ENCODE results near the gene GABRG3. TPM values are rescaled to one million over a fixed set of nuclear protein-coding genes. Genes with fewer than 3 reads are reported as not detected.

Gene GABRG3
- total and polyA plus RNA-seq, 10 of the 15 experiments (the other 5 are each of a cell fraction or from before 2014, with no cell fraction given) = 0.15 TPM; not detected in 9

DNA sequence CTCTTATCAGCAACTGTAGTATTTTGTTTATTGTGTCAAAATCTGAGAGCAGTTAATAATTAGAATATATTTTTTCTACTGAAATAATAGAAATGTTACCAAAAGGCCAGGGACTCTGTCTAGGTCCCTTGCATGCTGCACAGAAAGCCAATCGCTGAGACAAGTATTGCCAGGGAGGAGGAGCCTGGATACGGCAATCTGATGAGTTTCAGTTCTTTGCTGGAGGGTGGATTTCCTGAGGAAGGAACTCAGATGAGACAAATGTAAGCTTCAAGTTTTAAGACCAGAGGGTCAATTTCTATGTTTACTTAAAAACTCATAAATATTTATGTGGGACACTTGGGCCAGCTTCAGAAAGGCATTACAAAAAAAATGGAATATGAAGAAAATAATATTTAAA lies 252.2 kb downstream of the GABRG3 start:
- FAIRE-seq (no peak), ATAC-seq (no peak), DNase-seq (ENCODE audit: low read depth, low spot score) (no peak)
- ChIA-PET POLR2A (no interaction called here), SMC1A (ENCODE audit: uncharacterized antibody, unreplicated experiment) (no interaction called here), CTCF (no interaction called here), RAD21 (ENCODE audit: unreplicated experiment) (no interaction called here)
- Histone ChIP-seq H3K4me1 (ENCODE audit: control insufficient read depth, insufficient read depth, low read length) (no peaks in the 10 kb centered on the region), H3K79me2 (ENCODE audit: control insufficient read depth, insufficient read depth, low read length) (no peaks in the 10 kb centered on the region), H3K9me3 (replicated peaks; ENCODE audit: control insufficient read depth, insufficient read depth, low read length) (peaks cover 2% of the 10 kb centered on the region; the same call in 1 of the 3 replicates), H3K27me3 (replicated peaks in 1 of 2; ENCODE audit: control insufficient read depth in 2 of 2, insufficient read depth in 2 of 2, low read length in 1 of 2) (no peaks in the 10 kb centered on the region), H2AFZ (ENCODE audit: control insufficient read depth, low read depth, low read length) (no peak overlapping the region), H4K20me1 (ENCODE audit: control insufficient read depth, insufficient read depth) (no peaks in the 10 kb centered on the region), H3K27ac (ENCODE audit: control insufficient read depth, insufficient read depth) (no peak overlapping the region), H3K4me3 (no peak overlapping the region), H3K9ac (ENCODE audit: control insufficient read depth, insufficient read depth, low read length) (no peak overlapping the region), H3K4me2 (ENCODE audit: control insufficient read depth, insufficient read depth) (no peak overlapping the region), H3K36me3 (ENCODE audit: control insufficient read depth in 2 of 2, insufficient read depth in 2 of 2, low read length in 1 of 2) (no peaks in the 10 kb centered on the region)
- TF ChIP-seq, protein P1, sequence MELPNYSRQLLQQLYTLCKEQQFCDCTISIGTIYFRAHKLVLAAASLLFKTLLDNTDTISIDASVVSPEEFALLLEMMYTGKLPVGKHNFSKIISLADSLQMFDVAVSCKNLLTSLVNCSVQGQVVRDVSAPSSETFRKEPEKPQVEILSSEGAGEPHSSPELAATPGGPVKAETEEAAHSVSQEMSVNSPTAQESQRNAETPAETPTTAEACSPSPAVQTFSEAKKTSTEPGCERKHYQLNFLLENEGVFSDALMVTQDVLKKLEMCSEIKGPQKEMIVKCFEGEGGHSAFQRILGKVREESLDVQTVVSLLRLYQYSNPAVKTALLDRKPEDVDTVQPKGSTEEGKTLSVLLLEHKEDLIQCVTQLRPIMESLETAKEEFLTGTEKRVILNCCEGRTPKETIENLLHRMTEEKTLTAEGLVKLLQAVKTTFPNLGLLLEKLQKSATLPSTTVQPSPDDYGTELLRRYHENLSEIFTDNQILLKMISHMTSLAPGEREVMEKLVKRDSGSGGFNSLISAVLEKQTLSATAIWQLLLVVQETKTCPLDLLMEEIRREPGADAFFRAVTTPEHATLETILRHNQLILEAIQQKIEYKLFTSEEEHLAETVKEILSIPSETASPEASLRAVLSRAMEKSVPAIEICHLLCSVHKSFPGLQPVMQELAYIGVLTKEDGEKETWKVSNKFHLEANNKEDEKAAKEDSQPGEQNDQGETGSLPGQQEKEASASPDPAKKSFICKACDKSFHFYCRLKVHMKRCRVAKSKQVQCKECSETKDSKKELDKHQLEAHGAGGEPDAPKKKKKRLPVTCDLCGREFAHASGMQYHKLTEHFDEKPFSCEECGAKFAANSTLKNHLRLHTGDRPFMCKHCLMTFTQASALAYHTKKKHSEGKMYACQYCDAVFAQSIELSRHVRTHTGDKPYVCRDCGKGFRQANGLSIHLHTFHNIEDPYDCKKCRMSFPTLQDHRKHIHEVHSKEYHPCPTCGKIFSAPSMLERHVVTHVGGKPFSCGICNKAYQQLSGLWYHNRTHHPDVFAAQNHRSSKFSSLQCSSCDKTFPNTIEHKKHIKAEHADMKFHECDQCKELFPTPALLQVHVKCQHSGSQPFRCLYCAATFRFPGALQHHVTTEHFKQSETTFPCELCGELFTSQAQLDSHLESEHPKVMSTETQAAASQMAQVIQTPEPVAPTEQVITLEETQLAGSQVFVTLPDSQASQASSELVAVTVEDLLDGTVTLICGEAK (IDR thresholded peaks at IDR 0.05; ENCODE audit: borderline replicate concordance) = no peak
- TF ChIP-seq IRF5 (IDR thresholded peaks at IDR 0.05; ENCODE audit: borderline replicate concordance) (no peak), IKZF1 (conservative IDR thresholded peaks at IDR 0.05) (no peak), REST (IDR thresholded peaks at IDR 0.05; ENCODE audit: low read depth, low read length) (no peak)
- intact Hi-C loops (cut with micrococcal nuclease; ENCODE audit: unreplicated experiment) (no loop called here), in situ Hi-C loops (cut with MboI) (no loop called here)
- no TSS peak for BruUV-seq (replicated peaks)
- WGBS (ENCODE audit: insufficient coverage, insufficient replicate concordance, low lambda C conversion rate, missing lambda C conversion rate) = 11% methylated on average over 2 of the region's 2 CpGs
